Smooth muscle cell (in vitro differentiated cells): ENCODE measurements around the gene ARNT2. TPM values are rescaled to one million over a fixed set of nuclear protein-coding genes. Genes with fewer than 3 reads are reported as not detected.

ENCODE experiments used
- DNase-seq: peaks from one replicate; lab custom pipeline; 2025; ENCODE audit not compliant: unreplicated experiment; lab: John Stamatoyannopoulos, UW
- H2AFZ ChIP-seq: fragments of 200-600 bp; sonication (generic); 2 replicates; pipeline ENCODE4 v1.6.0; 2016; ENCODE audit warnings: antibody characterized with exemption, low read depth, mild to moderate bottlenecking
- H3F3A ChIP-seq: fragments of 200-600 bp; sonication (generic); 2 replicates; pipeline ENCODE4 v1.6.0; 2017; ENCODE audit warnings: antibody characterized with exemption, low read depth
- H3K27ac ChIP-seq: fragments of 200-600 bp; sonication (generic); 2 replicates; pipeline ENCODE4 v1.5.1; 2016; ENCODE audit warnings: low read depth, mild to moderate bottlenecking
- H3K27me3 ChIP-seq: fragments of 200-600 bp; sonication (generic); 2 replicates; pipeline ENCODE4 v1.6.1; 2016; ENCODE audit warnings: low read depth, mild to moderate bottlenecking
- H3K36me3 ChIP-seq: fragments of 200-600 bp; sonication (generic); 2 replicates; pipeline ENCODE4 v1.5.1; 2016; ENCODE audit warnings: low read depth
- H3K4me1 ChIP-seq: fragments of 200-600 bp; sonication (generic); 2 replicates; pipeline ENCODE4 v1.5.1; 2016; ENCODE audit warnings: low read depth
- H3K4me2 ChIP-seq: fragments of 200-600 bp; sonication (generic); 2 replicates; pipeline ENCODE4 v1.6.0; 2016; ENCODE audit warnings: mild to moderate bottlenecking
- H3K4me3 ChIP-seq: fragments of 200-600 bp; sonication (generic); 2 replicates; pipeline ENCODE4 v1.5.1; 2016; ENCODE audit warnings: mild to moderate bottlenecking
- H3K79me2 ChIP-seq: fragments of 200-600 bp; sonication (generic); 2 replicates; pipeline ENCODE4 v1.6.0; 2016; ENCODE audit warnings: low read depth, mild to moderate bottlenecking
- H3K9ac ChIP-seq: fragments of 200-600 bp; sonication (generic); 2 replicates; pipeline ENCODE4 v1.6.0; 2016; ENCODE audit warnings: low read depth
- H3K9me3 ChIP-seq: fragments of 200-600 bp; sonication (generic); replicated peaks from 2 replicates; pipeline ENCODE4 v1.5.1; 2016; ENCODE audit warnings: low read depth
- H4K20me1 ChIP-seq: fragments of 200-600 bp; sonication (generic); 2 replicates; pipeline ENCODE4 v1.6.0; 2016; ENCODE audit warnings: low read depth
- WGBS: methylation state at CpG from one replicate; pipeline ENCODE4 v1.1.7; 2016; ENCODE audit warnings: low lambda C conversion rate; 5-methylcytosine and 5-hydroxymethylcytosine counted together
- polyA plus RNA-seq: library from polyadenylated mRNA; unstranded; fragments of >200 nt; fragmentation: Nextera tagmentation; extraction: Ambion mirVana; gene quantifications from 2 replicates; pipeline ENCODE4 v1.2.1, GENCODE V29; 2016
- total RNA-seq: library from RNA; depleted of rRNA; stranded (reverse); fragments of >200 nt; gene quantifications from 2 replicates; pipeline ENCODE4 v1.2.3, GENCODE V29; 2014
- TF ChIP-seq, protein P1 (sequence below): fragments of 200-600 bp; sonication (generic); IDR thresholded peaks from 2 replicates; pipeline ENCODE4 v1.5.1; 2017; ENCODE audit warnings: borderline replicate concordance, mild to moderate bottlenecking, antibody characterized with exemption; ENCODE audit not compliant: insufficient read depth, poor library complexity, severe bottlenecking

The ARNT2 gene
- total and polyA plus RNA-seq, 2 experiments from 2014 or later: 0.55 to 2.8 TPM

DNA sequence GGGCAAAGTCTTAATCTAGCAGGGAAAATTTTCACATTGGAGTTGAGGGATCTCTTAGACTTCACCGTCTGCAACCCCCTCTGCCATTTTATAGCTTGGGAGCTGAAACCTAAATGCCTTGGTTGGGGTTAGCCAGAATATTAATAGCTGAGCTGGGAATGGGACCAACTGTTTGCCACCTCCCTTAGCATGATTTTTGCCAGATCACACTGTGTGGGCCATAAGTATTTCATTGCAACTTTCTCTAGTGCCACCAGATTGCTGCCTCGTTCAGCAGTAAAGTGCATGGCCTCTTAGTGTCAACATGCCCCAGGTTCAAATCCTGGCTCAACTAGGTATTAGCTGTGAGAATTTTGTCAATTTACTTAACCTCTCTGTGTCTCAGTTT lies 235.0 kb downstream of the ARNT2 start:
- Histone ChIP-seq H3K27me3 (no peaks in the 10 kb centered on the region), H3K4me3 (no peak overlapping the region), H3K4me1 (no peaks in the 10 kb centered on the region), H3K9me3 (peaks cover 3% of the 10 kb centered on the region), H3K27ac (no peak overlapping the region), H2AFZ (no peak overlapping the region), H3K36me3 (no peaks in the 10 kb centered on the region), H3K9ac (no peak overlapping the region), H4K20me1 (no peaks in the 10 kb centered on the region), H3K4me2 (no peak overlapping the region), H3F3A (no peaks in the 10 kb centered on the region), H3K79me2 (no peaks in the 10 kb centered on the region)
- 83% methylated on average over 2 of the region's 2 CpGs for WGBS
- TF ChIP-seq, protein P1, sequence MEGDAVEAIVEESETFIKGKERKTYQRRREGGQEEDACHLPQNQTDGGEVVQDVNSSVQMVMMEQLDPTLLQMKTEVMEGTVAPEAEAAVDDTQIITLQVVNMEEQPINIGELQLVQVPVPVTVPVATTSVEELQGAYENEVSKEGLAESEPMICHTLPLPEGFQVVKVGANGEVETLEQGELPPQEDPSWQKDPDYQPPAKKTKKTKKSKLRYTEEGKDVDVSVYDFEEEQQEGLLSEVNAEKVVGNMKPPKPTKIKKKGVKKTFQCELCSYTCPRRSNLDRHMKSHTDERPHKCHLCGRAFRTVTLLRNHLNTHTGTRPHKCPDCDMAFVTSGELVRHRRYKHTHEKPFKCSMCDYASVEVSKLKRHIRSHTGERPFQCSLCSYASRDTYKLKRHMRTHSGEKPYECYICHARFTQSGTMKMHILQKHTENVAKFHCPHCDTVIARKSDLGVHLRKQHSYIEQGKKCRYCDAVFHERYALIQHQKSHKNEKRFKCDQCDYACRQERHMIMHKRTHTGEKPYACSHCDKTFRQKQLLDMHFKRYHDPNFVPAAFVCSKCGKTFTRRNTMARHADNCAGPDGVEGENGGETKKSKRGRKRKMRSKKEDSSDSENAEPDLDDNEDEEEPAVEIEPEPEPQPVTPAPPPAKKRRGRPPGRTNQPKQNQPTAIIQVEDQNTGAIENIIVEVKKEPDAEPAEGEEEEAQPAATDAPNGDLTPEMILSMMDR: no peak
- DNase-seq: no peak

DNA sequence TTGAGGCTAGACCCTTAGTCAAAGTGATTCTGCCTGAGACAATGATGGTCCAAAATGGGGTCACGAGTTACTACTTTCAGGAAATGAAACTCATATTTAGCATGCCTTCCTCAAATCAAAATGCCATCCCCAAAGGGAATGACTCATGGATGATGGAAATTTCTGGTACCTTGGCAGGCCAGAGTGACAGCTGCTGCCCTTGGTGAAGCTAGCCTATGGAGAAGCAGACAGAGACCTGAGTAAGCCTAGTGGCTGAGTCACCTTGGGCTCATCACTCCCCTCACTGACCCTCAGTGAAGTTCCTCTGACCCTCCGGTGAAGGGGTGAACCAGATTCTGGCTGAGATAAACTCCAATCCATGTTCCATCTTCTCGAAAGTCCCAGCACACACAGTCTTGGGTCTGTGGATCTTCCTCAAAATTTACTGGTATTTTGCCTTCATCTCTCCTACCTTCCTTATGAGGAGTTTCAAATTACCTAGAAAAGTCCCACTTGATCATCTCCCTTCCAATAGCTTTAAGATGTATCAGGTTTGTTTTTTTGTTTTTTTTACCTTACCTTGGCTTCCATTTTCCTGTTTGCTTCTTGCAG lies 236.4 kb downstream of the ARNT2 start:
- H3K4me2 ChIP-seq: no peak overlapping the region
- no peaks in the 10 kb centered on the region for H3F3A ChIP-seq
- peaks cover 3% of the 10 kb centered on the region for H3K9me3 ChIP-seq
- H3K4me1 ChIP-seq: no peaks in the 10 kb centered on the region
- H3K27ac ChIP-seq: no peak overlapping the region
- no peak overlapping the region for H2AFZ ChIP-seq
- DNase-seq: no peak
- H3K36me3 ChIP-seq: no peaks in the 10 kb centered on the region
- no peak overlapping the region for H3K9ac ChIP-seq
- H3K4me3 ChIP-seq: no peak overlapping the region
- 87% methylated on average over 3 of the region's 3 CpGs for WGBS
- no peaks in the 10 kb centered on the region for H4K20me1 ChIP-seq
- H3K79me2 ChIP-seq: no peaks in the 10 kb centered on the region
- no peaks in the 10 kb centered on the region for H3K27me3 ChIP-seq
- TF ChIP-seq, protein P1: no peak

DNA sequence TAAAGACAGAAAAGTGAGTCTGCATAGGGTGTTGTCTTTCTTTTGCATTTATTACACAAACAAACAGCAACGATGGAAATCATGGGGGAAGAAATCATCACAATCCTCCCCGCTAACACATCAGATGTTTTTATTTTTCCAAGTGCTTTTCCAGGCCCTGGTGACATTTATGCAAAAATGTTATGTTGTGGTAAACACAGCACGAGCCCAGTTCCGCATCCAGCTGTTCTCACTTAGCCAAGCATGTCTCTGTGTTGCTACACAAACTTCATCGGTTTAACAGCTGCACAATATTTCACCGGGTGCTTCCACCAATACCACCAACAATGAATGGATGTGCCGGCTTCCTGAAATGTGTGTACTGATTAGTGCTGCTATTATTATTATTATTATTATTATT lies 237.2 kb downstream of the ARNT2 start:
- no peak overlapping the region for H3K27ac ChIP-seq
- WGBS: 93% methylated on average over 7 of the region's 7 CpGs
- no peak for DNase-seq
- no peak overlapping the region for H3K9ac ChIP-seq
- H2AFZ ChIP-seq: no peak overlapping the region
- H4K20me1 ChIP-seq: no peaks in the 10 kb centered on the region
- TF ChIP-seq, protein P1: no peak
- no peaks in the 10 kb centered on the region for H3K4me1 ChIP-seq
- H3K79me2 ChIP-seq: no peaks in the 10 kb centered on the region
- no peak overlapping the region for H3K4me3 ChIP-seq
- H3K9me3 ChIP-seq: peaks cover 3% of the 10 kb centered on the region
- H3K27me3 ChIP-seq: no peaks in the 10 kb centered on the region
- no peaks in the 10 kb centered on the region for H3F3A ChIP-seq
- H3K4me2 ChIP-seq: no peak overlapping the region
- H3K36me3 ChIP-seq: no peaks in the 10 kb centered on the region

DNA sequence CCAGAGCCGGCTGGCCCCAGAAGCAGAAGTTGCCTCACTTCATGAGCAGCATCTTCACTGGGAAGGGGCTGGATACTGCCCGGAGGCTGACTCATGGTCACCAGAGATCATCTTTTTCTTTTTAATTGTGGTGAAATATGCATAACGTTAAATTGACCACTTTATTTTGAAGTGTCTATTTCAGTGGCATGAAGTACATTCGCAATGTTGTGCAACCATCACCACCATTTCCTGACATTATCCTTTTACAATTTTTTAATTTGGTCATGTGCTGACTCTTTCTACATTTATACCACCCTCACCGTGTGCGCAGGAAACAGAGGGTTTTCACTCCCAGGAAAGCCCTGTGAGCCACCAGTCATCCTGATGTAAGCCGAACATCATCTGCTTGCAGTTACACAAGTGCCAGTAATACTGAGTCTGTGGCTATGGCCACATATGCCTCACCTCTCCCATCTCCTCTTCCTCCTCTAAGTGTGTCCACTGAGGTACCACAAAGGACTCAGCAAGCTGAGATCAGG lies 239.3 kb downstream of the ARNT2 start:
- 93% methylated on average over 7 of the region's 7 CpGs for WGBS
- H3K4me1 ChIP-seq: no peaks in the 10 kb centered on the region
- H3K9me3 ChIP-seq: peaks cover 3% of the 10 kb centered on the region
- no peaks in the 10 kb centered on the region for H3K27me3 ChIP-seq
- H3F3A ChIP-seq: no peaks in the 10 kb centered on the region
- no peak overlapping the region for H3K9ac ChIP-seq
- no peaks in the 10 kb centered on the region for H4K20me1 ChIP-seq
- DNase-seq: no peak
- no peak overlapping the region for H3K4me3 ChIP-seq
- no peaks in the 10 kb centered on the region for H3K79me2 ChIP-seq
- H3K27ac ChIP-seq: no peak overlapping the region
- H3K4me2 ChIP-seq: no peak overlapping the region
- no peak overlapping the region for H2AFZ ChIP-seq
- no peaks in the 10 kb centered on the region for H3K36me3 ChIP-seq
- TF ChIP-seq, protein P1: no peak
